HG03520 (cell line): ENCODE results near the gene ATP4B.

Experiments used
- ATAC-seq: cut with Tn5 transposase; IDR thresholded peaks from one replicate; pipeline ENCODE4 v1.9.1; 2021; ENCODE audit warnings: mild to moderate bottlenecking, moderate library complexity; ENCODE audit not compliant: unreplicated experiment

The ATP4B gene

GRCh38 chr13:113656831-113657671 lies 947 bp downstream of the ATP4B start:
- no peak for ATAC-seq

- ATAC-seq = no peak
Observed at GRCh38 chr13:113656003-113656588, 1.9 kb downstream of the ATP4B start.

- ATAC-seq = no peak
Observed at GRCh38 chr13:113655346-113656002, 2.5 kb downstream of the ATP4B start.

GRCh38 chr13:113654591-113655345 lies 3.2 kb downstream of the ATP4B start:
- no peak for ATAC-seq

GRCh38 chr13:113654175-113654560 lies 3.8 kb downstream of the ATP4B start:
- ATAC-seq = no peak

GRCh38 chr13:113653264-113654174 lies 4.5 kb downstream of the ATP4B start:
- no peak for ATAC-seq

- no peak for ATAC-seq
Observed at GRCh38 chr13:113652404-113653263, 5.4 kb downstream of the ATP4B start.

- no peak for ATAC-seq
Observed at GRCh38 chr13:113651511-113652403, 6.2 kb downstream of the ATP4B start.

GRCh38 chr13:113650731-113651148 lies 7.3 kb downstream of the ATP4B start:
- ATAC-seq = no peak

GRCh38 chr13:113650275-113650674 lies 7.7 kb downstream of the ATP4B start:
- no peak for ATAC-seq

- ATAC-seq = no peak
Observed at GRCh38 chr13:113649212-113649611, 8.8 kb downstream of the ATP4B start.

GRCh38 chr13:113648216-113648610 lies 9.8 kb downstream of the ATP4B start:
- no peak for ATAC-seq

GRCh38 chr13:113647351-113648215 lies 10.4 kb downstream of the ATP4B start:
- ATAC-seq = no peak

- ATAC-seq = no peak
Observed at GRCh38 chr13:113646921-113647340, 11.1 kb downstream of the ATP4B start.

GRCh38 chr13:113646376-113646775 lies 11.6 kb downstream of the ATP4B start:
- ATAC-seq = no peak

- no peak for ATAC-seq
Observed at GRCh38 chr13:113645329-113645728, 12.7 kb downstream of the ATP4B start.

- ATAC-seq = no peak
Observed at GRCh38 chr13:113644800-113645199, 13.2 kb downstream of the ATP4B start.
